HCT116 (cell line): Measurements from ENCODE around the gene FN3KRP. TPM values are rescaled to one million over a fixed set of nuclear protein-coding genes. Genes with fewer than 3 reads are reported as not detected.

ENCODE experiments used
- ATAC-seq: fragments of 200-7000 bp; cut with Tn5 transposase; 2 replicates; pipeline ENCODE4 v1.9.1; 2020; ENCODE audit warnings: mild to moderate bottlenecking, moderate library complexity
- BruUV-seq: library from RNA; stranded (reverse); fragments of 400-500 nt; replicated peaks from 2 replicates; lab custom pipeline; 2021; lab: Mats Ljungman, UMichigan
- CTCF ChIA-PET: fragments of 300-600 bp; sonication (Branson Sonifier 250); formaldehyde crosslinking; loops from one replicate; lab custom pipeline; 2021; ENCODE audit warnings: antibody characterized with exemption; lab: Charles Lee
- POLR2A ChIA-PET: fragments of 300-600, 350-600 bp; sonication (Branson Sonifier 250); formaldehyde crosslinking; loops from one replicate; lab custom pipeline; 2021; ENCODE audit warnings: antibody characterized with exemption; lab: Charles Lee
- RAD21 ChIA-PET, 2 experiments: fragments of 300-600 bp; sonication (Branson Sonifier 250); formaldehyde crosslinking; loops; one replicate each; lab custom pipeline; 2023; ENCODE audit warnings: low total read pairs in 2 of 2; ENCODE audit not compliant: uncharacterized antibody in 2 of 2, unreplicated experiment in 2 of 2, low non-redundant PET in 1 of 2; lab: Charles Lee
- DNase-seq: peaks from one replicate; pipeline ENCODE4 v3.0.0-alpha.2; 2010; ENCODE audit warnings: low read depth, low spot score
- H2AFZ ChIP-seq: fragments of 200-600 bp; shearing (Covaris generic), sonication (generic); 2 replicates; pipeline ENCODE4 v1.6.1; 2017; ENCODE audit warnings: low read depth, mixed run types, mixed read lengths, antibody characterized with exemption, low read length; ENCODE audit not compliant: poor library complexity, severe bottlenecking
- H3K27ac ChIP-seq: 2 replicates; pipeline ENCODE4 v1.5.1; 2012; ENCODE audit warnings: low read depth, low read length
- H3K27me3 ChIP-seq: fragments of 200-600 bp; sonication (generic); 2 replicates; pipeline ENCODE4 v1.6.1; 2016; ENCODE audit warnings: mixed run types, low read length, mixed read lengths; ENCODE audit not compliant: insufficient read depth
- H3K36me3 ChIP-seq, 2 experiments: fragments of 200-500 bp in 1 of 2; fragments of 200-600 bp in 1 of 2; sonication (Bioruptor generic) in 1 of 2; sonication (generic) in 1 of 2; 2 replicates each; pipeline versions ENCODE4 v1.5.1 to v1.6.1; 2014 to 2016; ENCODE audit warnings: low read length in 2 of 2, inconsistent platforms in 1 of 2, mixed read lengths in 1 of 2, mixed run types in 1 of 2; ENCODE audit not compliant: insufficient read depth in 2 of 2, control insufficient read depth in 1 of 2
- H3K4me1 ChIP-seq, 2 experiments: fragments of 200-600 bp in 1 of 2; sonication (generic) in 1 of 2; 2 replicates each; pipeline versions ENCODE4 v1.5.1 to v1.6.1; 2012 to 2017; ENCODE audit warnings: low read length in 2 of 2, inconsistent platforms in 1 of 2, mild to moderate bottlenecking in 1 of 2, mixed read lengths in 1 of 2, mixed run types in 1 of 2, moderate library complexity in 1 of 2; ENCODE audit not compliant: insufficient read depth in 2 of 2, control insufficient read depth in 1 of 2
- H3K4me2 ChIP-seq: fragments of 200-600 bp; sonication (generic); 2 replicates; pipeline ENCODE4 v1.6.1; 2017; ENCODE audit warnings: mixed run types, low read length, mixed read lengths
- H3K4me3 ChIP-seq, 2 experiments: fragments of 200-600 bp in 1 of 2; sonication (generic) in 1 of 2; replicated peaks in 1 of 2; 2 replicates each; pipeline ENCODE4 v1.5.1; 2011 to 2016; ENCODE audit warnings: low read length in 2 of 2, control low read depth in 1 of 2, low read depth in 1 of 2, mild to moderate bottlenecking in 1 of 2, mixed read lengths in 1 of 2, mixed run types in 1 of 2
- H3K79me2 ChIP-seq: fragments of 200-600 bp; sonication (generic); 2 replicates; pipeline ENCODE4 v1.6.1; 2017; ENCODE audit warnings: mild to moderate bottlenecking, mixed run types, low read length, moderate library complexity, mixed read lengths; ENCODE audit not compliant: insufficient read depth
- H3K9ac ChIP-seq: fragments of 200-600 bp; sonication (generic); 2 replicates; pipeline ENCODE4 v1.6.1; 2016; ENCODE audit warnings: low read length, mixed read lengths
- H3K9me2 ChIP-seq: fragments of 200-600 bp; sonication (generic), shearing (Covaris generic); 2 replicates; pipeline ENCODE4 v1.6.1; 2017; ENCODE audit warnings: mixed run types, mild to moderate bottlenecking, moderate library complexity; ENCODE audit not compliant: insufficient read depth
- H3K9me3 ChIP-seq, 2 experiments: fragments of 200-500 bp in 1 of 2; fragments of 200-600 bp in 1 of 2; sonication (Bioruptor generic) in 1 of 2; sonication (generic) in 1 of 2; 2 replicates each; pipeline ENCODE4 v1.6.1; 2014 to 2017; ENCODE audit warnings: low read length in 2 of 2, mixed read lengths in 2 of 2, inconsistent platforms in 1 of 2, low read depth in 1 of 2, mild to moderate bottlenecking in 1 of 2, mixed run types in 1 of 2, moderate library complexity in 1 of 2; ENCODE audit not compliant: control insufficient read depth in 1 of 2, insufficient read depth in 1 of 2
- H4K20me1 ChIP-seq: fragments of 200-600 bp; sonication (generic), shearing (Covaris generic); 2 replicates; pipeline ENCODE4 v1.6.1; 2017; ENCODE audit warnings: mixed run types, mild to moderate bottlenecking, moderate library complexity; ENCODE audit not compliant: insufficient read depth
- CBX3 ChIP-seq: IDR thresholded peaks from 2 replicates; pipeline ENCODE4 v1.6.1; 2012; ENCODE audit warnings: low read depth
- CEBPB ChIP-seq: IDR thresholded peaks from 2 replicates; pipeline ENCODE4 v1.6.1; 2012; ENCODE audit warnings: low read depth
- EGR1 ChIP-seq: IDR thresholded peaks from 2 replicates; pipeline ENCODE4 v1.6.1; 2012; ENCODE audit warnings: low read depth
- ELF1 ChIP-seq: IDR thresholded peaks from 2 replicates; pipeline ENCODE4 v1.6.1; 2012; ENCODE audit warnings: low read depth, borderline replicate concordance
- RAD21 ChIP-seq: IDR thresholded peaks from 2 replicates; pipeline ENCODE4 v1.6.1; 2012; ENCODE audit warnings: low read depth, mild to moderate bottlenecking
- REST ChIP-seq: IDR thresholded peaks from 2 replicates; pipeline ENCODE4 v1.6.1; 2012; ENCODE audit warnings: low read depth
- SIN3A ChIP-seq: IDR thresholded peaks from 2 replicates; pipeline ENCODE4 v1.6.1; 2012; ENCODE audit warnings: low read depth
- SRF ChIP-seq: IDR thresholded peaks from 2 replicates; pipeline ENCODE4 v1.6.1; 2012; ENCODE audit warnings: low read depth
- TCF7L2 ChIP-seq: IDR thresholded peaks from 2 replicates; pipeline ENCODE4 v1.7.0; 2011; ENCODE audit warnings: borderline replicate concordance, inconsistent platforms; ENCODE audit not compliant: insufficient read depth, insufficient read length; ENCODE audit errors: extremely low read depth
- YY1 ChIP-seq: IDR thresholded peaks from 2 replicates; pipeline ENCODE4 v1.6.1; 2011; ENCODE audit warnings: low read length, low read depth, moderate library complexity, mild to moderate bottlenecking; ENCODE audit not compliant: insufficient replicate concordance; ENCODE audit errors: extremely low read depth
- ZFX ChIP-seq: fragments of 450-650 bp; IDR thresholded peaks from 2 replicates; pipeline ENCODE4 v1.6.1; 2017
- ZNF274 ChIP-seq: fragments of 200-500 bp; sonication (Bioruptor generic); IDR thresholded peaks from 2 replicates; pipeline ENCODE4 v1.6.1; 2014; ENCODE audit warnings: mild to moderate bottlenecking, low read depth, low read length, inconsistent platforms
- intact Hi-C: fragments of 100-400 bp; cut with micrococcal nuclease; formaldehyde crosslinking; loops from 2 replicates; pipeline ENCODE4 v1.10.0; 2022
- total RNA-seq: library from RNA; stranded (reverse); gene quantifications from one replicate; pipeline ENCODE4 v1.2.1, GENCODE V29; 2021; ENCODE audit not compliant: unreplicated experiment
- TF ChIP-seq, protein P1 (sequence below): IDR thresholded peaks from 2 replicates; pipeline ENCODE4 v1.6.1; 2011; ENCODE audit warnings: mild to moderate bottlenecking, low read length, moderate library complexity; ENCODE audit not compliant: insufficient replicate concordance; ENCODE audit errors: extremely low read depth

Gene FN3KRP
- total RNA-seq, 1 experiment from 2014 or later = 35.2 TPM

- POLR2A ChIA-PET = no interaction called here
- H3K27ac ChIP-seq = no peak overlapping the region
- DNase-seq (no peak), ATAC-seq (no peak)
- no peak overlapping the region for H3K4me3 ChIP-seq
- H3K9me2 ChIP-seq = no peaks in the 10 kb centered on the region
- H3K4me2 ChIP-seq = no peak overlapping the region
- TF ChIP-seq YY1 (no peak), SIN3A (no peak), RAD21 (no peak), TCF7L2 (no peak), CEBPB (no peak)
- no peak overlapping the region for H2AFZ ChIP-seq
- CTCF ChIA-PET = no interaction called here
- peaks cover 0 to 5% of the 10 kb centered on the region in 2 experiments; a peak in 1 of 4 replicates for H3K4me1 ChIP-seq
- no peaks in the 10 kb centered on the region for H4K20me1 ChIP-seq
- H3K79me2 ChIP-seq = no peaks in the 10 kb centered on the region
- peaks cover 11 to 16% of the 10 kb centered on the region in 2 experiments; a peak in 3 of 4 replicates for H3K9me3 ChIP-seq
- RAD21 ChIA-PET = interaction anchor here in 1 of 2 experiments (0.6 kb wide), 1 partner anchor 270 kb away, joined by 3 read pairs; no protein-coding TSS in a partner anchor
- BruUV-seq = no TSS peak
- intact Hi-C loops = no loop called here
- H3K27me3 ChIP-seq = no peaks in the 10 kb centered on the region
- H3K9ac ChIP-seq = no peak overlapping the region
- no peaks in the 10 kb centered on the region for H3K36me3 ChIP-seq
These were observed 33.0 kb upstream of the FN3KRP start for GRCh38 chr17:82683534-82683933.

- no peaks in the 10 kb centered on the region for H3K36me3 ChIP-seq
- H3K79me2 ChIP-seq = no peaks in the 10 kb centered on the region
- H2AFZ ChIP-seq = no peak overlapping the region
- POLR2A ChIA-PET = no interaction called here
- intact Hi-C loops = no loop called here
- CTCF ChIA-PET = no interaction called here
- DNase-seq = no peak
- H3K4me1 ChIP-seq = peaks cover 0 to 5% of the 10 kb centered on the region in 2 experiments; a peak in 1 of 4 replicates
- peaks cover 11 to 16% of the 10 kb centered on the region in 2 experiments; a peak in 3 of 4 replicates for H3K9me3 ChIP-seq
- H3K9me2 ChIP-seq = no peaks in the 10 kb centered on the region
- no peak overlapping the region for H3K9ac ChIP-seq
- TF ChIP-seq CBX3 (no peak), TCF7L2 (no peak), EGR1 (no peak), ZNF274 (no peak), SRF (no peak), ELF1 (no peak), ZFX (no peak), REST (no peak)
- TF ChIP-seq, protein P1, sequence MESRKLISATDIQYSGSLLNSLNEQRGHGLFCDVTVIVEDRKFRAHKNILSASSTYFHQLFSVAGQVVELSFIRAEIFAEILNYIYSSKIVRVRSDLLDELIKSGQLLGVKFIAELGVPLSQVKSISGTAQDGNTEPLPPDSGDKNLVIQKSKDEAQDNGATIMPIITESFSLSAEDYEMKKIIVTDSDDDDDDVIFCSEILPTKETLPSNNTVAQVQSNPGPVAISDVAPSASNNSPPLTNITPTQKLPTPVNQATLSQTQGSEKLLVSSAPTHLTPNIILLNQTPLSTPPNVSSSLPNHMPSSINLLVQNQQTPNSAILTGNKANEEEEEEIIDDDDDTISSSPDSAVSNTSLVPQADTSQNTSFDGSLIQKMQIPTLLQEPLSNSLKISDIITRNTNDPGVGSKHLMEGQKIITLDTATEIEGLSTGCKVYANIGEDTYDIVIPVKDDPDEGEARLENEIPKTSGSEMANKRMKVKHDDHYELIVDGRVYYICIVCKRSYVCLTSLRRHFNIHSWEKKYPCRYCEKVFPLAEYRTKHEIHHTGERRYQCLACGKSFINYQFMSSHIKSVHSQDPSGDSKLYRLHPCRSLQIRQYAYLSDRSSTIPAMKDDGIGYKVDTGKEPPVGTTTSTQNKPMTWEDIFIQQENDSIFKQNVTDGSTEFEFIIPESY = no peak
- TF ChIP-seq, all 23 proteins: peak for 0
- ATAC-seq = no peak
- H3K27me3 ChIP-seq = no peaks in the 10 kb centered on the region
- H4K20me1 ChIP-seq = no peaks in the 10 kb centered on the region
- H3K4me2 ChIP-seq = no peak overlapping the region
- RAD21 ChIA-PET = no interaction called here
- BruUV-seq = no TSS peak
- H3K4me3 ChIP-seq = no peak overlapping the region
- no peak overlapping the region for H3K27ac ChIP-seq
These were observed 32.2 kb upstream of the FN3KRP start for GRCh38 chr17:82684228-82684841.
